ENCODE results near the gene NAA20. TPM values are rescaled to one million over a fixed set of nuclear protein-coding genes. Genes with fewer than 3 reads are reported as not detected.

Gene NAA20
- total and polyA plus RNA-seq, 2 of the 4 experiments (the other 2 are of a cell fraction): 35.7 to 58.8 TPM

DNA sequence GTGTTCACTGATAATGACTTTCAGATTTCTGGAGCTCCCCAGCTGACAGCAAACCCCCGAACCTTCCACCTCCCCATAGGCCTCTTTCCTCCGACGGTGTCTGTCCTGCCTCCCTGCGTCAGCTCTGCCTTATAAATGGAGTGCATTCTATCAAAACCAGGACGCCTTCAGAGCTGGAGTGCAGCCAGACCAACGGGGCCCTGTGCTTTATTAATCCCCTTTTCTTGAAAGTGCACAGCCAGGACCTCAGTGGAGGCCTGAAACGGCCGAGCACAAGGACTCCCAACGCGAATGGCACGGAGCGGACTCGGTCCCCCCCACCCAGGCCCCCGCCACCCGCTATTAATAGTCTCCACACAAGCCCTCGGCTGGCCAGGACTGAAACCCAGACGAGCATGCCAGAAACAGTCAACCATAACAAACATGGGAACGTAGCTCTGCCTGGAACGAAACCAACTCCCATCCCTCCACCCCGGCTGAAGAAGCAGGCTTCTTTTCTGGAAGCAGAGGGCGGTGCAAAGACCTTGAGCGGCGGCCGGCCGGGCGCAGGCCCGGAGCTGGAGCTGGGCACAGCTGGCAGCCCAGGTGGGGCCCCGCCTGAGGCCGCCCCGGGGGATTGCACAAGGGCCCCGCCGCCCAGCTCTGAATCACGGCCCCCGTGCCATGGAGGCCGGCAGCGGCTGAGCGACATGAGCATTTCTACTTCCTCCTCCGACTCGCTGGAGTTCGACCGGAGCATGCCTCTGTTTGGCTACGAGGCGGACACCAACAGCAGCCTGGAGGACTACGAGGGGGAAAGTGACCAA, 42.3 kb upstream of the NAA20 start (continued):
- TF ChIP-seq FOS (IDR thresholded peaks at IDR 0.05; ENCODE audit: low read depth, low read length) (peak; percentile 35), RAD21 (IDR thresholded peaks at IDR 0.05; ENCODE audit: low read length) (no peak; the same call in 1 of the 2 replicates), BHLHE40 (IDR thresholded peaks at IDR 0.05; ENCODE audit: low read depth, low read length) (peak; percentile 60; the same call in 1 of the 2 replicates), SMC3 (IDR thresholded peaks at IDR 0.05; ENCODE audit: low read depth, low read length) (no peak), CHD1 (IDR thresholded peaks at IDR 0.05; ENCODE audit: low read depth, low read length) (no peak), NFE2L2 (IDR thresholded peaks at IDR 0.05; ENCODE audit: low read depth, low read length) (no peak), MXI1 (IDR thresholded peaks at IDR 0.05; ENCODE audit: borderline replicate concordance, low read depth, low read length) (peak; percentile 60; the same call in 1 of the 2 replicates), POLR2A (IDR thresholded peaks at IDR 0.05; ENCODE audit: low read depth, low read length) (peak; percentile 68)
